HEK293 (cell line): ENCODE measurements around the gene KCNMA1.

Experiments
- CTCF ChIA-PET: fragments of 350-600 bp; formaldehyde crosslinking; extraction: SDS; loops from one replicate; lab custom pipeline; 2021; ENCODE audit warnings: antibody characterized with exemption; lab: Yijun Ruan, JAX
- POLR2A ChIA-PET: fragments of 300-600 bp; formaldehyde crosslinking; extraction: SDS; loops from one replicate; lab custom pipeline; 2020; ENCODE audit warnings: antibody characterized with exemption, inconsistent platforms; lab: Yijun Ruan, JAX
- H3K27ac ChIP-seq: fragments of 200-500 bp; sonication (Bioruptor generic); 2 replicates; pipeline ENCODE4 v1.5.1; 2014; ENCODE audit warnings: low read depth, low read length, control low read depth, inconsistent platforms; ENCODE audit errors: extremely low read depth
- H3K36me3 ChIP-seq, 2 experiments: fragments of 200-500 bp in 1 of 2; sonication (Bioruptor generic) in 1 of 2; 1 replicate in 1 of 2; 2 replicates in 1 of 2; pipeline ENCODE4 v1.5.1; 2014 to 2017; ENCODE audit warnings: inconsistent platforms in 2 of 2, low read length in 2 of 2; ENCODE audit not compliant: control insufficient read depth in 2 of 2, insufficient read depth in 1 of 2
- H3K4me1 ChIP-seq: fragments of 200-500 bp; sonication (Bioruptor generic); 2 replicates; pipeline ENCODE4 v1.5.1; 2014; ENCODE audit warnings: mild to moderate bottlenecking, low read length, inconsistent platforms; ENCODE audit not compliant: control insufficient read depth, insufficient read depth
- H3K4me3 ChIP-seq: 2 replicates; pipeline ENCODE4 v1.5.1; 2011; ENCODE audit warnings: low read depth, mild to moderate bottlenecking, control low read depth, low read length, moderate library complexity
- H3K9me3 ChIP-seq: fragments of 200-500 bp; sonication (Bioruptor generic); 2 replicates; pipeline ENCODE4 v1.5.1; 2014; ENCODE audit warnings: low read depth, low read length, inconsistent platforms; ENCODE audit not compliant: control insufficient read depth, insufficient read depth
- GFI1B ChIP-seq: fragments of 450-650 bp; formaldehyde crosslinking; IDR thresholded peaks from 2 replicates; pipeline ENCODE4 v1.5.1; 2016; ENCODE audit warnings: missing biosample characterization, missing genetic modification characterization
- GLIS2 ChIP-seq: fragments of 450-650 bp; formaldehyde crosslinking; IDR thresholded peaks from 2 replicates; pipeline ENCODE4 v1.5.1; 2016; ENCODE audit warnings: missing biosample characterization, missing genetic modification characterization
- YY1 ChIP-seq: fragments of 450-650 bp; formaldehyde crosslinking; IDR thresholded peaks from 2 replicates; pipeline ENCODE4 v1.5.1; 2018; ENCODE audit warnings: missing biosample characterization, missing genetic modification characterization
- ZNF112 ChIP-seq: fragments of 450-650 bp; formaldehyde crosslinking; IDR thresholded peaks from 2 replicates; pipeline ENCODE4 v1.5.0; 2017; ENCODE audit warnings: missing biosample characterization, missing genetic modification characterization
- ZNF133 ChIP-seq: fragments of 450-650 bp; formaldehyde crosslinking; IDR thresholded peaks from 2 replicates; pipeline ENCODE4 v1.5.1; 2016; ENCODE audit warnings: missing biosample characterization, missing genetic modification characterization
- ZNF138 ChIP-seq: fragments of 450-650 bp; formaldehyde crosslinking; IDR thresholded peaks from 2 replicates; pipeline ENCODE4 v1.5.1; 2016; ENCODE audit warnings: missing biosample characterization, missing genetic modification characterization, borderline replicate concordance
- ZNF175 ChIP-seq: fragments of 450-650 bp; formaldehyde crosslinking; IDR thresholded peaks from 2 replicates; pipeline ENCODE4 v1.5.1; 2016; ENCODE audit warnings: missing biosample characterization, missing genetic modification characterization
- ZNF211 ChIP-seq: fragments of 450-650 bp; formaldehyde crosslinking; IDR thresholded peaks from 2 replicates; pipeline ENCODE4 v1.5.1; 2016; ENCODE audit warnings: low read depth, missing biosample characterization, missing genetic modification characterization
- ZNF292 ChIP-seq: fragments of 450-650 bp; formaldehyde crosslinking; IDR thresholded peaks from 2 replicates; pipeline ENCODE4 v1.5.1; 2016; ENCODE audit warnings: low read depth, missing biosample characterization, missing genetic modification characterization, borderline replicate concordance
- ZNF324 ChIP-seq: fragments of 450-650 bp; formaldehyde crosslinking; IDR thresholded peaks from 2 replicates; pipeline ENCODE4 v1.5.1; 2016; ENCODE audit warnings: missing biosample characterization, missing genetic modification characterization
- ZNF473 ChIP-seq: fragments of 450-650 bp; formaldehyde crosslinking; IDR thresholded peaks from 2 replicates; pipeline ENCODE4 v1.5.1; 2017; ENCODE audit warnings: missing biosample characterization, missing genetic modification characterization
- ZNF585B ChIP-seq: fragments of 450-650 bp; formaldehyde crosslinking; IDR thresholded peaks from 2 replicates; pipeline ENCODE4 v1.5.1; 2016; ENCODE audit warnings: missing biosample characterization, missing genetic modification characterization
- ZNF621 ChIP-seq: fragments of 450-650 bp; formaldehyde crosslinking; IDR thresholded peaks from 2 replicates; pipeline ENCODE4 v1.5.1; 2017; ENCODE audit warnings: missing biosample characterization, missing genetic modification characterization
- ZNF626 ChIP-seq: fragments of 450-650 bp; sonication (Bioruptor Pico); formaldehyde crosslinking; IDR thresholded peaks from 2 replicates; pipeline ENCODE4 v1.5.1; 2018; ENCODE audit warnings: missing biosample characterization, missing genetic modification characterization, inconsistent platforms
- ZSCAN30 ChIP-seq: fragments of 450-650 bp; IDR thresholded peaks from 2 replicates; pipeline ENCODE4 v1.5.1; 2018; ENCODE audit warnings: missing biosample characterization, mild to moderate bottlenecking, missing genetic modification characterization, moderate library complexity
- TF ChIP-seq, protein P1 (sequence below): fragments of 450-650 bp; formaldehyde crosslinking; IDR thresholded peaks from 2 replicates; pipeline ENCODE4 v1.5.1; 2016; ENCODE audit warnings: missing biosample characterization, missing genetic modification characterization, low read depth
- TF ChIP-seq, protein P2 (sequence below): fragments of 450-650 bp; formaldehyde crosslinking; IDR thresholded peaks from 2 replicates; pipeline ENCODE4 v1.5.1; 2016; ENCODE audit warnings: missing biosample characterization, missing genetic modification characterization
- TF ChIP-seq, protein P3 (sequence below): fragments of 450-650 bp; formaldehyde crosslinking; IDR thresholded peaks from 2 replicates; pipeline ENCODE4 v1.5.1; 2016; ENCODE audit warnings: missing biosample characterization, missing genetic modification characterization
- TF ChIP-seq, protein P4 (sequence below): sonication (generic); formaldehyde crosslinking; IDR thresholded peaks from 2 replicates; pipeline ENCODE4 v1.8.1; 2022; ENCODE audit warnings: mild to moderate bottlenecking, moderate library complexity, missing genetic modification reagents
- TF ChIP-seq, protein P5 (sequence below): fragments of 450-650 bp; formaldehyde crosslinking; IDR thresholded peaks from 2 replicates; pipeline ENCODE4 v1.5.1; 2016; ENCODE audit warnings: missing biosample characterization, missing genetic modification characterization
- TF ChIP-seq, protein P6 (sequence below): fragments of 450-650 bp; formaldehyde crosslinking; IDR thresholded peaks from 2 replicates; pipeline ENCODE4 v1.5.1; 2017; ENCODE audit warnings: missing biosample characterization, missing genetic modification characterization
- TF ChIP-seq, protein P7 (sequence below): fragments of 450-650 bp; formaldehyde crosslinking; IDR thresholded peaks from 2 replicates; pipeline ENCODE4 v1.5.1; 2016; ENCODE audit warnings: missing biosample characterization, missing genetic modification characterization
- TF ChIP-seq, protein P8 (sequence below): fragments of 450-650 bp; formaldehyde crosslinking; IDR thresholded peaks from 2 replicates; pipeline ENCODE4 v1.5.1; 2016; ENCODE audit warnings: missing biosample characterization, missing genetic modification characterization

The KCNMA1 gene

DNA sequence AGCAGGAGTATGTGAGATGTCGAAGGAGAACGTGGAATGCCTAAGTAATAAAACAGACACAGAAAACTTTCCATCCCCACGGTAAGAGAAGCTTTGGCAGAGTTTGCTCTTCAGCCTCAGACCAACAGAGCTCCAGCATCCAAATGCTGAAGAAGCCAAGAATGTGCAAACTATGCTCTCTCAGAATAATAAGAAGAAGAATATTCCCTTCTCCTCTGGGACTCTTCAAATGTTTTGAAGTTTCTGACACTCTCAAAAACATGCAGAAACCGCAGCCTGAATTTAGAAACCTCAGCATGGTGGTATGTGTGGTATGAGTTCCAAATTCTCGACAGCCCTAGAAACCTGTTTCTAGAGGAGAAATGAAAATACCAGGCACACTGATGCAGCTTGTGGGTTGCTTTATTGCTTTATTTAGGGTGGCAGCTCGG lies 113.3 kb downstream of the KCNMA1 start (continued):
- TF ChIP-seq, protein P1, sequence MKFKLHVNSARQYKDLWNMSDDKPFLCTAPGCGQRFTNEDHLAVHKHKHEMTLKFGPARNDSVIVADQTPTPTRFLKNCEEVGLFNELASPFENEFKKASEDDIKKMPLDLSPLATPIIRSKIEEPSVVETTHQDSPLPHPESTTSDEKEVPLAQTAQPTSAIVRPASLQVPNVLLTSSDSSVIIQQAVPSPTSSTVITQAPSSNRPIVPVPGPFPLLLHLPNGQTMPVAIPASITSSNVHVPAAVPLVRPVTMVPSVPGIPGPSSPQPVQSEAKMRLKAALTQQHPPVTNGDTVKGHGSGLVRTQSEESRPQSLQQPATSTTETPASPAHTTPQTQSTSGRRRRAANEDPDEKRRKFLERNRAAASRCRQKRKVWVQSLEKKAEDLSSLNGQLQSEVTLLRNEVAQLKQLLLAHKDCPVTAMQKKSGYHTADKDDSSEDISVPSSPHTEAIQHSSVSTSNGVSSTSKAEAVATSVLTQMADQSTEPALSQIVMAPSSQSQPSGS (tag by site-specific recombination), result no peak
- TF ChIP-seq GLIS2 (tag by site-specific recombination), result no peak
- TF ChIP-seq ZNF175, result no peak
- TF ChIP-seq, protein P2, sequence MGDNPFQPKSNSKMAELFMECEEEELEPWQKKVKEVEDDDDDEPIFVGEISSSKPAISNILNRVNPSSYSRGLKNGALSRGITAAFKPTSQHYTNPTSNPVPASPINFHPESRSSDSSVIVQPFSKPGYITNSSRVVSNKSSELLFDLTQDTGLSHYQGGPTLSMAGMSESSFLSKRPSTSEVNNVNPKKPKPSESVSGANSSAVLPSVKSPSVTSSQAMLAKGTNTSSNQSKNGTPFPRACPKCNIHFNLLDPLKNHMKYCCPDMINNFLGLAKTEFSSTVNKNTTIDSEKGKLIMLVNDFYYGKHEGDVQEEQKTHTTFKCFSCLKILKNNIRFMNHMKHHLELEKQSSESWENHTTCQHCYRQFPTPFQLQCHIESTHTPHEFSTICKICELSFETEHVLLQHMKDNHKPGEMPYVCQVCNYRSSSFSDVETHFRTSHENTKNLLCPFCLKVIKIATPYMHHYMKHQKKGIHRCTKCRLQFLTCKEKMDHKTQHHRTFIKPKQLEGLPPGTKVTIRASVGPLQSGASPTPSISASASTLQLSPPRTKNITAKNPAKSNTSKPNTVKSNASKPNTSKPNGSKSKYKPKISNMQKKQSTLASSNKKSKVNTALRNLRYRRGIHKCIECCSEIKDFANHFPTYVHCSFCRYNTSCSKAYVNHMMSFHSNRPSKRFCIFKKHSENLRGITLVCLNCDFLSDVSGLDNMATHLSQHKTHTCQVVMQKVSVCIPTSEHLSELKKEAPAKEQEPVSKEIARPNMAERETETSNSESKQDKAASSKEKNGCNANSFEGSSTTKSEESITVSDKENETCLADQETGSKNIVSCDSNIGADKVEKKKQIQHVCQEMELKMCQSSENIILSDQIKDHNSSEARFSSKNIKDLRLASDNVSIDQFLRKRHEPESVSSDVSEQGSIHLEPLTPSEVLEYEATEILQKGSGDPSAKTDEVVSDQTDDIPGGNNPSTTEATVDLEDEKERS, result no peak
- no peak for TF ChIP-seq ZNF138
- no peak for TF ChIP-seq ZNF133 (tag by site-specific recombination)
- TF ChIP-seq, protein P3, sequence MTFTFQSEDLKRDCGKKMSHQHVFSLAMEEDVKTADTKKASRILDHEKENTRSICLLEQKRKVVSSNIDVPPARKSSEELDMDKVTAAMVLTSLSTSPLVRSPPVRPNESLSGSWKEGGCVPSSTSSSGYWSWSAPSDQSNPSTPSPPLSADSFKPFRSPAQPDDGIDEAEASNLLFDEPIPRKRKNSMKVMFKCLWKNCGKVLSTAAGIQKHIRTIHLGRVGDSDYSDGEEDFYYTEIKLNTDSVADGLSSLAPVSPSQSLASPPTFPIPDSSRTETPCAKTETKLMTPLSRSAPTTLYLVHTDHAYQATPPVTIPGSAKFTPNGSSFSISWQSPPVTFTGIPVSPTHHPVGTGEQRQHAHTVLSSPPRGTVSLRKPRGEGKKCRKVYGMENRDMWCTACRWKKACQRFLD (tag by site-specific recombination), result no peak
- no peak for TF ChIP-seq ZNF626 (tag by site-specific recombination)
- TF ChIP-seq, protein P4, sequence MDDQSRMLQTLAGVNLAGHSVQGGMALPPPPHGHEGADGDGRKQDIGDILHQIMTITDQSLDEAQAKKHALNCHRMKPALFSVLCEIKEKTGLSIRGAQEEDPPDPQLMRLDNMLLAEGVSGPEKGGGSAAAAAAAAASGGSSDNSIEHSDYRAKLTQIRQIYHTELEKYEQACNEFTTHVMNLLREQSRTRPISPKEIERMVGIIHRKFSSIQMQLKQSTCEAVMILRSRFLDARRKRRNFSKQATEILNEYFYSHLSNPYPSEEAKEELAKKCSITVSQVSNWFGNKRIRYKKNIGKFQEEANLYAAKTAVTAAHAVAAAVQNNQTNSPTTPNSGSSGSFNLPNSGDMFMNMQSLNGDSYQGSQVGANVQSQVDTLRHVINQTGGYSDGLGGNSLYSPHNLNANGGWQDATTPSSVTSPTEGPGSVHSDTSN (CRISPR knock-in tag), result no peak
- TF ChIP-seq YY1 (tag by site-specific recombination), result no peak
- no peak for TF ChIP-seq ZNF621 (tag by site-specific recombination)

DNA sequence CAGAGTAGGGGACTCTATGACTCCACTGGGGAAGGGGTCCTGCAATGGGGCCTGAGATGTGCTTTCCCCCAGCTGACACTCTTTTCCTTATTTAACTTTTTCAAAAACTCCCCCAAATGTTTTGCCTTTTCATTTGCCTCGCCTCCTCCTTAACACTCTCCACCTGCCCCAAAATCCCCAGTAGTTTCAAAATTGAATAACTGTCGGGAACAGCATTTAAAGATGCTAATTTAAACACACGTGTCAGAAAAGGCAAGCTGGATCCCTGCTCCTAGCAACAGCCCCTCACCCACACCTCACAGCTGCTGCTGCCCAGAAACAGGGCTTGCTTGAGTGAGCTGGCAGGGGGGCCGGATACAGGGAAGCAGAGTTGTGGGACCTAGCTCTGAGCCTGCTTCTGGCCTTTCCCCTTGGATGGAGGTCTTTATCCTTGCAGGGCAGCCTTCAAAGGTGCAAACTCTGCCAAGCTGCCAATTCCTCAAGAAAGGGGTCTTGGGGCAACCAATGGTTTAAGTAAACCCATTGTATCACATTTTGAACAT lies 115.3 kb downstream of the KCNMA1 start:
- CTCF ChIA-PET, result interaction anchor here (0.5 to 1.3 kb wide), 4 partner anchors 8 to 1437 kb away, joined by 3 to 4 read pairs (median 4); no protein-coding TSS in a partner anchor
- H3K4me3 ChIP-seq, result no peak overlapping the region
- no peak for TF ChIP-seq ZNF211 (tag by site-specific recombination)
- no peak for TF ChIP-seq ZNF292
- no peak for TF ChIP-seq ZNF473
- no peak for TF ChIP-seq GFI1B
- TF ChIP-seq ZNF585B (tag by site-specific recombination), result no peak
- no peak for TF ChIP-seq ZSCAN30 (tag by site-specific recombination)
- TF ChIP-seq, protein P5, sequence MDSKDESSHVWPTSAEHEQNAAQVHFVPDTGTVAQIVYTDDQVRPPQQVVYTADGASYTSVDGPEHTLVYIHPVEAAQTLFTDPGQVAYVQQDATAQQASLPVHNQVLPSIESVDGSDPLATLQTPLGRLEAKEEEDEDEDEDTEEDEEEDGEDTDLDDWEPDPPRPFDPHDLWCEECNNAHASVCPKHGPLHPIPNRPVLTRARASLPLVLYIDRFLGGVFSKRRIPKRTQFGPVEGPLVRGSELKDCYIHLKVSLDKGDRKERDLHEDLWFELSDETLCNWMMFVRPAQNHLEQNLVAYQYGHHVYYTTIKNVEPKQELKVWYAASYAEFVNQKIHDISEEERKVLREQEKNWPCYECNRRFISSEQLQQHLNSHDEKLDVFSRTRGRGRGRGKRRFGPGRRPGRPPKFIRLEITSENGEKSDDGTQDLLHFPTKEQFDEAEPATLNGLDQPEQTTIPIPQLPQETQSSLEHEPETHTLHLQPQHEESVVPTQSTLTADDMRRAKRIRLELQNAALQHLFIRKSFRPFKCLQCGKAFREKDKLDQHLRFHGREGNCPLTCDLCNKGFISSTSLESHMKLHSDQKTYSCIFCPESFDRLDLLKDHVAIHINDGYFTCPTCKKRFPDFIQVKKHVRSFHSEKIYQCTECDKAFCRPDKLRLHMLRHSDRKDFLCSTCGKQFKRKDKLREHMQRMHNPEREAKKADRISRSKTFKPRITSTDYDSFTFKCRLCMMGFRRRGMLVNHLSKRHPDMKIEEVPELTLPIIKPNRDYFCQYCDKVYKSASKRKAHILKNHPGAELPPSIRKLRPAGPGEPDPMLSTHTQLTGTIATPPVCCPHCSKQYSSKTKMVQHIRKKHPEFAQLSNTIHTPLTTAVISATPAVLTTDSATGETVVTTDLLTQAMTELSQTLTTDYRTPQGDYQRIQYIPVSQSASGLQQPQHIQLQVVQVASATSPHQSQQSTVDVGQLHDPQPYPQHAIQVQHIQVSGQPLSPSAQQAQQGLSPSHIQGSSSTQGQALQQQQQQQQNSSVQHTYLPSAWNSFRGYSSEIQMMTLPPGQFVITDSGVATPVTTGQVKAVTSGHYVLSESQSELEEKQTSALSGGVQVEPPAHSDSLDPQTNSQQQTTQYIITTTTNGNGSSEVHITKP, result no peak
- TF ChIP-seq ZNF175, result no peak
- TF ChIP-seq, protein P6, sequence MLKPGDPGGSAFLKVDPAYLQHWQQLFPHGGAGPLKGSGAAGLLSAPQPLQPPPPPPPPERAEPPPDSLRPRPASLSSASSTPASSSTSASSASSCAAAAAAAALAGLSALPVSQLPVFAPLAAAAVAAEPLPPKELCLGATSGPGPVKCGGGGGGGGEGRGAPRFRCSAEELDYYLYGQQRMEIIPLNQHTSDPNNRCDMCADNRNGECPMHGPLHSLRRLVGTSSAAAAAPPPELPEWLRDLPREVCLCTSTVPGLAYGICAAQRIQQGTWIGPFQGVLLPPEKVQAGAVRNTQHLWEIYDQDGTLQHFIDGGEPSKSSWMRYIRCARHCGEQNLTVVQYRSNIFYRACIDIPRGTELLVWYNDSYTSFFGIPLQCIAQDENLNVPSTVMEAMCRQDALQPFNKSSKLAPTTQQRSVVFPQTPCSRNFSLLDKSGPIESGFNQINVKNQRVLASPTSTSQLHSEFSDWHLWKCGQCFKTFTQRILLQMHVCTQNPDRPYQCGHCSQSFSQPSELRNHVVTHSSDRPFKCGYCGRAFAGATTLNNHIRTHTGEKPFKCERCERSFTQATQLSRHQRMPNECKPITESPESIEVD (tag by site-specific recombination), result no peak
- TF ChIP-seq, protein P7, sequence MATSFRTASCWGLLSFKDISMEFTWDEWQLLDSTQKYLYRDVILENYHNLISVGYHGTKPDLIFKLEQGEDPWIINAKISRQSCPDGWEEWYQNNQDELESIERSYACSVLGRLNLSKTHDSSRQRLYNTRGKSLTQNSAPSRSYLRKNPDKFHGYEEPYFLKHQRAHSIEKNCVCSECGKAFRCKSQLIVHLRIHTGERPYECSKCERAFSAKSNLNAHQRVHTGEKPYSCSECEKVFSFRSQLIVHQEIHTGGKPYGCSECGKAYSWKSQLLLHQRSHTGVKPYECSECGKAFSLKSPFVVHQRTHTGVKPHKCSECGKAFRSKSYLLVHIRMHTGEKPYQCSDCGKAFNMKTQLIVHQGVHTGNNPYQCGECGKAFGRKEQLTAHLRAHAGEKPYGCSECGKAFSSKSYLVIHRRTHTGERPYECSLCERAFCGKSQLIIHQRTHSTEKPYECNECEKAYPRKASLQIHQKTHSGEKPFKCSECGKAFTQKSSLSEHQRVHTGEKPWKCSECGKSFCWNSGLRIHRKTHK (tag by site-specific recombination), result no peak
- TF ChIP-seq, protein P8, sequence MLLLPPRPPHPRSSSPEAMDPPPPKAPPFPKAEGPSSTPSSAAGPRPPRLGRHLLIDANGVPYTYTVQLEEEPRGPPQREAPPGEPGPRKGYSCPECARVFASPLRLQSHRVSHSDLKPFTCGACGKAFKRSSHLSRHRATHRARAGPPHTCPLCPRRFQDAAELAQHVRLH (tag by site-specific recombination), result no peak
- TF ChIP-seq ZNF112, result no peak
- no peak for TF ChIP-seq ZNF324 (tag by site-specific recombination)
- TF ChIP-seq, all 188 proteins: peak for 0
- no peaks in the 10 kb centered on the region for H3K9me3 ChIP-seq
- POLR2A ChIA-PET, result no interaction called here
- H3K27ac ChIP-seq, result no peak overlapping the region
- no peaks in the 10 kb centered on the region for H3K4me1 ChIP-seq
- H3K36me3 ChIP-seq, result no peaks in the 10 kb centered on the region
